Mucosa of descending colon (tissue), 3 donors: Measurements from ENCODE around the gene IL26. TPM values are rescaled to one million over a fixed set of nuclear protein-coding genes. Genes with fewer than 3 reads are reported as not detected.

ENCODE experiments used
- ATAC-seq: fragments of 200-7000 bp; cut with Tn5 transposase; one replicate; pipeline ENCODE4 v1.9.1; 2020; ENCODE audit warnings: mild to moderate bottlenecking, moderate library complexity
- DNase-seq, 3 donors: peaks; one replicate each; pipeline ENCODE4 v3.0.0-alpha.2; 2020
- H3K36me3 ChIP-seq: fragments of 200-600 bp; one replicate; pipeline ENCODE4 v1.8.0; 2021; ENCODE audit warnings: low read depth, mild to moderate bottlenecking
- H3K4me1 ChIP-seq: fragments of 200-600 bp; one replicate; pipeline ENCODE4 v1.8.0; 2021; ENCODE audit warnings: low read depth, mild to moderate bottlenecking
- H3K4me3 ChIP-seq: fragments of 200-600 bp; one replicate; pipeline ENCODE4 v1.8.0; 2021; ENCODE audit warnings: mild to moderate bottlenecking
- H3K9me3 ChIP-seq: fragments of 200-600 bp; one replicate; pipeline ENCODE4 v1.8.0; 2021; ENCODE audit warnings: mild to moderate bottlenecking
- CTCF ChIP-seq: fragments of 200-600 bp; IDR thresholded peaks from one replicate; pipeline ENCODE4 v1.8.0; 2022; ENCODE audit warnings: antibody characterized with exemption, mild to moderate bottlenecking
- intact Hi-C, 2 donors: fragments of 100-400 bp; cut with DNase I in 1 of 2; cut with micrococcal nuclease in 1 of 2; formaldehyde crosslinking; loops; one replicate each; pipeline versions ENCODE4 v1.11.0 to v1.11.1; 2022; cut with DNase I, micrococcal nuclease
- total RNA-seq, 3 donors: library from RNA; stranded (reverse); fragmentation: NEBNext Ultra II Directional in 2 of 3; extraction: Animal tissue kit (Norgen Biotek cat#: 25700) in 2 of 3; gene quantifications; one replicate each; pipeline versions ENCODE4 v1.2.1 to v1.2.4, GENCODE V29; 2021 to 2023
- donor health status: DM: no; HTN: no; CAD: no; lungs with moderate emphysema.
- donor health status: DM: no; HTN: no; CAD: no.
- donor health status: DM: no; HTN: yes; CAD: no.

The IL26 gene
- total RNA-seq, 3 donors from 2014 or later, result not detected

- no peak for TF ChIP-seq CTCF
- no peaks in the 10 kb centered on the region for H3K36me3 ChIP-seq
- DNase-seq, result no peak
- no peak for ATAC-seq
- no peaks in the 10 kb centered on the region for H3K9me3 ChIP-seq
- H3K4me3 ChIP-seq, result no peak overlapping the region
- no peaks in the 10 kb centered on the region for H3K4me1 ChIP-seq
- intact Hi-C loops, result no loop called here
These were observed 35.3 kb downstream of the IL26 start for GRCh38 chr12:68190301-68190700.

DNA sequence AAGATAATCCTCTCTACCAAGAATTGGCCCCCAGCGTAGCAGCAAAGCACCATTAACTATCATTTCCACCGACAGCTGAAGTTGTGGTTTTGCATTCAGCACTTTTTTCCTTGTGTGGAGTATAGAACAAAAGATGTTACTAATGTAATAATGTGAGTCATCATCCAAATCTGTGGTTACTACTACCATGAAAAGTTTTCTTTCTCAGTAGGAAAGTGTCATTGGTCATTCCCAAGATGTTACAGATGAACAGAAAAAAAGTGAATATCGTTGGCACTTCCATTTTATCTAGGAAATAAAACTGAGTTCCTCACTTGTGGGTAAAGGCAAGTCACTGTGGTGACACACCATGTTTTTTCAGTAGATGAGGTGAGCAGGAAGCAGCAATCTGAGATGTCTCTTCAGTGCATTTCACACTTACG lies 35.8 kb downstream of the IL26 start:
- DNase-seq (no peak), ATAC-seq (no peak)
- intact Hi-C loops, result no loop called here
- Histone ChIP-seq H3K4me3 (no peak overlapping the region), H3K36me3 (no peaks in the 10 kb centered on the region), H3K4me1 (no peaks in the 10 kb centered on the region), H3K9me3 (no peaks in the 10 kb centered on the region)
- TF ChIP-seq CTCF, result no peak

DNA sequence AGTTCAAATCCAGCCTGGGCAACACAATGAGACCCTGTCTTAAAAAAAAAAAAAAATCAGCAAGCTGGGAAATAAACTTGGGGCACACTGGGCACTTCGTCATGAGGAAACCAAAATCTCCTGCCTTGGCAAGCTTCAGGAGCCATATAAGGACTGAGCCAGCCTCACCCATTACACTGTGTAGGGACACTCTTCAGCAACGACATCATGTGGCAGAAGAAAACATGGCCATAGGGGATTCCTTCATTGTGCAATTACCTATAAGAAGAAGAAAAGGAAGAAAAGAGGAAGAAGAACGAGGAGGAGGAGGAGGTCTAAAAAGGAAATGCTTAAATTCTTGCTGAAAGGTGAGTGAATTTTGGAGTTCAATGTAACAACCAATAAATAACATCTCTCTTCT lies 40.0 kb downstream of the IL26 start:
- no peaks in the 10 kb centered on the region for H3K36me3 ChIP-seq
- intact Hi-C loops, result no loop called here

GRCh38 chr12:68180792-68181744 lies 44.5 kb downstream of the IL26 start:
- Histone ChIP-seq H3K36me3 (no peaks in the 10 kb centered on the region), H3K4me1 (no peaks in the 10 kb centered on the region), H3K4me3 (no peak overlapping the region), H3K9me3 (no peaks in the 10 kb centered on the region)
- intact Hi-C loops, result no loop called here
- DNase-seq, result no peak
- peak; percentile 72 for ATAC-seq
- TF ChIP-seq CTCF, result no peak

More for the DNA sequence above, 40.0 kb downstream of the IL26 start:
- Histone ChIP-seq H3K4me3 (no peak overlapping the region), H3K9me3 (no peaks in the 10 kb centered on the region), H3K4me1 (no peaks in the 10 kb centered on the region)
- DNase-seq, result no peak
- TF ChIP-seq CTCF, result no peak
- ATAC-seq, result no peak

DNA sequence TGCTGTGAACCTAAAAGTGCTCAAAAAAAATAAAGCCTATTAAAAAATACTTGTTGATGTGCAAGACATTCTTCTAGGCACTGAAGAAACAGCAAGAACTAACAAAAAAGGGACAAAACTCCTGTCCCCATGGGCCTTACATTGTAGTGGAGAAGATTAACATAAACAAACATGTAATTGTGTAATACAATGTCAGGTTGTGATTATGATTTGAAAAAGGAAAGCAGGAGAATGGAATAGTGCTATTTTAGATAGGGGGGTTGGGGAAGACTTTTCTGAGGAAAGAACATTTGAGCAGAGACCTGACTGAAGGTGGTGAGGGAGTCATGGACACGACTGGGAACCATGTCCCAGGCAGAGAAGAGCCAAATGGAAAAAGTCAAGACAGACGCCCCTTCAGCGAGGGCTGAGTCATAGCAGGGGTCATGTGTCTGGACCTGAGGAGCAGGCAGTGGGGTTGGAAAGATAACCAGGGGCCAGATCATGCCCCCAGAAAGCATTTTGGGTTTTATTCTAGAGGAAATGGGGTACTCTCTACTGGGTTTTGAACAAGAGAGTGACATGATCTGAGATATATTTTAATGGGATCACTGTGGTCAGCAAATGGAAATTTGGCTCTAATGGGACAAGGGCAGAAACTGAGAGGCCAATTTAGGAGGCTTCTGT lies 46.7 kb downstream of the IL26 start:
- H3K4me1 ChIP-seq, result no peaks in the 10 kb centered on the region
- H3K4me3 ChIP-seq, result no peak overlapping the region
- no peak for TF ChIP-seq CTCF
- H3K36me3 ChIP-seq, result no peaks in the 10 kb centered on the region
- no peak for ATAC-seq
- no peak for DNase-seq
- intact Hi-C loops, result no loop called here
- H3K9me3 ChIP-seq, result no peaks in the 10 kb centered on the region
